GM10266 (cell line): ENCODE results near the gene DICER1.

Source experiments
- DNase-seq: peaks from one replicate; pipeline ENCODE4 v3.0.0; 2012; ENCODE audit errors: extremely low spot score
- TF ChIP-seq, protein P1 (sequence below): IDR thresholded peaks from 2 replicates; pipeline ENCODE4 v1.5.1; 2012; ENCODE audit warnings: mild to moderate bottlenecking, low read depth; ENCODE audit not compliant: control insufficient read depth, insufficient read depth; ENCODE audit errors: missing control alignments

DICER1 gene

DNA sequence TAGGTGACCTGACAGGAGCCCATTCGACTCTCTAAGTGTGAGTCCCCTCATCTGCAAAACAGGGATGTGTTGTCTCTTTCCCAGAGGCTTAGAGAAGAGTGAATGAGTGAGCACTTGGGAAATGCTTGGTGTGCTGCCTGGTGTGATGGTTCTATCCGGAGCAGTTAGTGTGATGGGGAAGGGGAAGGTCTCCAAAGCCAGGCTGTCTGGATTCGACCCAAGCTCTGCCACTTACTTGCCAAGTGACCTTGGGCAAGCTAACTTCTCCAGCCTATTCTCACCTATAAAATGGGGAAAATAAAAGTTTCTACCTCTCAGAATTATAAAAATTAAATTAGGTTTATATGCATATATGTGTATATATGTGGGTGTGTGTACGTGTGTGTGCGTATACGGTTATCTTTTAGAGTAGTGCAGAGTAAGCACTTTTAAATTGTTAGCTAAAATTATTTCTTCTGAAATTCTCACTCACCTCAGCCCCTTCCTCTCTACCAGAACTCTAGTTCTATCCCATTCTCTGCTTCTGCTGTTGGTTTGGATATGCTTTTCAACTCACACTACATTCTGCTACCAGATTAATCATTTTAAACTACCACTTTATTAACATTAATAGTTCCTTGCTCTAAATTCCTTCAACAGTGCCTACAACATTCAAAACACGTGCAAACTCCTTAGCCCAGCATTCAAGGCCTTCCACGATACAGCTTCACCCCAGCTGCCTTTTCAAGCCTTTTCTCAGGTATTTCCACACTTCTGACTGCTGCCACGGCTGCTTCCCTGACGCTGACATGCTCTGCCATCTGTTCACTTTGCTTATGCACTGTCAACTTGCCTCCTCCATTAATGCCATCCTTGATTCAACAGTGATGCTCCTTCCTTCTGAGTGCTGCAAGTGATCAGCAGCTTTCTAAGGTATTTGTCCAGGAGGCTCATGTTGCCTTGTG is 55.3 kb downstream of the DICER1 start:
- TF ChIP-seq, protein P1, sequence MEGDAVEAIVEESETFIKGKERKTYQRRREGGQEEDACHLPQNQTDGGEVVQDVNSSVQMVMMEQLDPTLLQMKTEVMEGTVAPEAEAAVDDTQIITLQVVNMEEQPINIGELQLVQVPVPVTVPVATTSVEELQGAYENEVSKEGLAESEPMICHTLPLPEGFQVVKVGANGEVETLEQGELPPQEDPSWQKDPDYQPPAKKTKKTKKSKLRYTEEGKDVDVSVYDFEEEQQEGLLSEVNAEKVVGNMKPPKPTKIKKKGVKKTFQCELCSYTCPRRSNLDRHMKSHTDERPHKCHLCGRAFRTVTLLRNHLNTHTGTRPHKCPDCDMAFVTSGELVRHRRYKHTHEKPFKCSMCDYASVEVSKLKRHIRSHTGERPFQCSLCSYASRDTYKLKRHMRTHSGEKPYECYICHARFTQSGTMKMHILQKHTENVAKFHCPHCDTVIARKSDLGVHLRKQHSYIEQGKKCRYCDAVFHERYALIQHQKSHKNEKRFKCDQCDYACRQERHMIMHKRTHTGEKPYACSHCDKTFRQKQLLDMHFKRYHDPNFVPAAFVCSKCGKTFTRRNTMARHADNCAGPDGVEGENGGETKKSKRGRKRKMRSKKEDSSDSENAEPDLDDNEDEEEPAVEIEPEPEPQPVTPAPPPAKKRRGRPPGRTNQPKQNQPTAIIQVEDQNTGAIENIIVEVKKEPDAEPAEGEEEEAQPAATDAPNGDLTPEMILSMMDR: no peak

DNA sequence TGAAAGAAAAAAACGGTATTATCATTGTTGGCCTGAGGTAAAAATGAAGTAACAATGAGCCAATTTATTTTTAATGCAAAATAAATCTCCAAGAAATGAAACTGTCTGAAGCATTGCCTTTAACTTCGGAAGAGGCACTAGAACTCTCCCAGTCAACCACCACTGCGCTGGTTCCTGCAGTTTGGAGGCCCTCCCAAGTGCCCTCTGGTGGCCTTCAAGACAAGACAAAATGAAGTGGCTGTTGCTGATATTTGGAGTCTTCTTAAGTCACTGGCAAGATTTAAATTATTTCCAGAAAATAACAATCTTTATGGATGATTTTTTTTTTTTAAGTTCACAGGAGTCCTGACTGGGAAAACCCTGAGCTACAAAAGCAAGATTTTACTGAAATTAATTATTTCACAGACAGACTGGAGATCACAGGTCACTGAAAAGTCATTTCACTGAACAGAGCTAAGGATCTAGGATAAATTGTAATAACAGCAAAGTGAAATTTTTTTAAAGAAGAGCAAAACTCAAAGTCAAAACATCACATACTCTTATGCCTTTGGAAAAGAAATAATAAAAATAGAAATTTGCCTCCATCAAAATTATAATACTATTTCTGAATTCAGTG is 58.2 kb downstream of the DICER1 start:
- TF ChIP-seq, protein P1: peak; percentile 54
- DNase-seq: peak; percentile 14

More for the DNA sequence above, 55.3 kb downstream of the DICER1 start:
- DNase-seq: no peak

DNA sequence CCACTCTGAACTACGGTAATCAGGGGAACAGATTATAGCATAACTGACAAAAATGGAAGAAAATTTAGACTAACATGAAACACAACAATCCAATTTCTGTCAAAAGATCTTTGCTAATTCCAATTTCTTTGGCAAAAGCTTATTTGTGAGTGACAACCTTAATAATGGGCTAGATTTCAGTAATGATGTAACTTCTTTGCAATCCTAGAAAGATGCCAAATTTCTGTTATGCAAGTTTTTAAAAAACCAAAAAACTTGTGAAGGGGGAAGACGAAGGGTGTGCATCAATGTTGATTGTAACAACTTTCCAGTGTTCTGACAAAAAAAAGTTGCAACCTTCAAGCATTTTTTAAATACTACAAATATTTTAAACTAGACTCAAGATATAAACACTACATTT is 59.9 kb downstream of the DICER1 start:
- TF ChIP-seq, protein P1: no peak
- DNase-seq: no peak

DNA sequence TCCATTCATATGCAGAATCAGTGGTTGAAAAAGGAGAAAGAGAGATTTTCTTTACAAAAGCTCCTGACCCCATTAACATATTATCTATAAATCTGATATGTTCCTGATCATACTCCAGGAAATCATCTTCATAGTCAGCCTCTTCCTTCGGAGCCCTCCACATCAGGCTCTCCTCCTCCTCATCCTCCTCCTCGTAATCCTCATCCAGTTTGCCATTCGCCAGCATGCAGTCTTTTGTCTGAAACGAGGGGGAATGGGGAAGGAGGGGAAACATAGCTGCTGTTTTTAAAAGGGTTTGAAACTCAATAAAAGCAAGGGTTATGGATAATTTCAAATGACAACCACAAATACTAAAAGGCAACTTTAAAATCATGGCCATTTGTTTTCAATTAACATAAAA is 60.9 kb downstream of the DICER1 start:
- no peak for DNase-seq
- TF ChIP-seq, protein P1: no peak

DNA sequence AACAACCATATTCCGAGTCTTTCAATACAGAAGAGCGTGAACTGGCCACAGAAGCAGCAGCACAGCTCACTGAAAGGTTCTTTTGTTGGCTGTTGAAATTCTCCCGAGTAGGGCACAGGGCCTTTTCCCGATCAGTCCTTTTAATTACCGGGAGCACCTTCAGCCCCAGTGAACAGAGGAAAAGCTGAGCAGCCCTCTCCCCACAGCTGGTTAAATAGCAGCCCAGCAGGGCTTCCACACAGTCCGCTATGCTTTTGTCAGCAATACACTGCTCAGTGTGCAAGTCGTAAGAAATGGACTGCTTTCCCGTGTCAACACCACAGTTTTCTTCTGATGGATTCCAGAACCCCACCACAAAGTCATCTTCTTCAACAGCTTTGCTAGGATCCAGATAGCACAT is 61.3 kb downstream of the DICER1 start:
- TF ChIP-seq, protein P1: no peak
- no peak for DNase-seq

DNA sequence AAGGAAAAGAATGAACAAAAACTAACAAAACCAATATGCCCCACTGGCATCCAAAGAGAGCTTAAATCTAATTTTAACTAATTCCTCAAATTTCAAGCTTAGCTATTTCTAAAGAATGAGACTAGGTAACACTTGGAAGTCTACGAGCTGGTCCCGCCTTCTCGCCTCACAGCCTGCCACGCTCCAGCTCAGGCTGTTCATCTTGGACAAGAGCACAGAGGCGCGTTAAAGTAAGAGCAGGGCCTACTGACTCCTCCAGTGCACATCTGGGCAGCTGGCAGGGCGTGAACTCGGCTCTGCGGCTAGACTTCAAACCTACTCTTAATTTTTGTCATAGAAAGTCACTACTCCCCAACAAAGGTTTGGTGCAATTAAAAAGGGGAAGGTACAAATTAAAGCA is 64.6 kb downstream of the DICER1 start:
- TF ChIP-seq, protein P1: no peak
- DNase-seq: no peak

DNA sequence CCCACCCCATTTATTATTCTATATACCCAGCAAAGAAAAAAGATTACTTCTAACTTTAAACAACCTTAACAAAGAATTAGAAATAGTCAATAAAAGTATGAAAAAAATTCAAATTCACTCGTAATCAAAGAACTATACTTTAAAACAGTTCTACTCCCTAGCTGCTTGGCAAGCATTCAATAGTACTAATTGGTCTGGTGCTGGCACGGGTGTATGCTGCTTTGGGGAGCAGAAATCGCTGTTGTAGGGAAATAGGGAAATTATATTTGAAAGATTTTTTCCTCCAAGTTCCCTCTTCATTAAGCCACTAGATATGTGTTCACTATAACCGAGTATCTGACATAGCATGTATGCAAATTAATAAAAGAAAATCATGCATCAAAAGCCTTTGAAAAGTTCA is 65.7 kb downstream of the DICER1 start:
- TF ChIP-seq, protein P1: no peak

More for the DNA sequence above, 65.7 kb downstream of the DICER1 start:
- DNase-seq: no peak
